Upper lobe of left lung (tissue), 4 donors: ENCODE results near the gene CDK2.

Source experiments
- EP300 ChIP-seq, 4 donors: sonication (generic); formaldehyde crosslinking; IDR thresholded peaks; one replicate each; pipeline ENCODE4 v1.5.1; 2017; ENCODE audit warnings: antibody characterized with exemption in 4 of 4, control low read depth in 2 of 4
- POLR2A ChIP-seq, 4 donors: fragments of 450-650 bp; IDR thresholded peaks; one replicate each; pipeline ENCODE4 v1.5.1; 2016 to 2017; ENCODE audit warnings: antibody characterized with exemption in 4 of 4, mild to moderate bottlenecking in 2 of 4
- POLR2AphosphoS5 ChIP-seq, 2 donors: sonication (generic); formaldehyde crosslinking; IDR thresholded peaks; one replicate each; pipeline ENCODE4 v1.5.1; 2017; ENCODE audit warnings: antibody characterized with exemption in 2 of 2
- TF ChIP-seq, protein P1 (sequence below), 6 experiments: fragments of 450-650 bp in 4 of 6; fragments of 200-600 bp in 2 of 6; sonication (generic) in 2 of 6; IDR thresholded peaks; one replicate each; pipeline ENCODE4 v1.5.1; 2016 to 2019; ENCODE audit warnings: antibody characterized with exemption in 6 of 6

DNA sequence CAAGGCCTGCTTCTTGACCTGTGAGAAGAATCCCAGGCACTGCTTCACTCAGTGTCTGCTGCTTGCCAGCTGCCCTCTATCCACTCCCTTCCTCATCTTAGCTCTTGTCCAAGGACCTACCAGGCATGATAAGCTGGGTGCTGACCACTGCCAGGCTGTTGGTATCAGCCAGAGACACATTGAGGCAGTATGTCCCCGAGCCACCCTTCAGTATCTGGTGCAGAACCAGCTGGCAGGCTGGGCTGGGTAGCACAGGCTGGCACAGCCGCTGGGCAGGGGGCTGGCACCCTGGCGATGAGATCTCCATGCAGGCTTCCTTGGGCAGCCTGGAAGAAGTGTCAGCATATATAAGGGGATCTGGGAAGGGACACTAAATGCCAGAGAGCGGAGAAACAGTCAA lies 11.3 kb upstream of the CDK2 start:
- no peak for TF ChIP-seq POLR2A (IDR thresholded peaks at IDR 0.05)
- TF ChIP-seq, protein P1, sequence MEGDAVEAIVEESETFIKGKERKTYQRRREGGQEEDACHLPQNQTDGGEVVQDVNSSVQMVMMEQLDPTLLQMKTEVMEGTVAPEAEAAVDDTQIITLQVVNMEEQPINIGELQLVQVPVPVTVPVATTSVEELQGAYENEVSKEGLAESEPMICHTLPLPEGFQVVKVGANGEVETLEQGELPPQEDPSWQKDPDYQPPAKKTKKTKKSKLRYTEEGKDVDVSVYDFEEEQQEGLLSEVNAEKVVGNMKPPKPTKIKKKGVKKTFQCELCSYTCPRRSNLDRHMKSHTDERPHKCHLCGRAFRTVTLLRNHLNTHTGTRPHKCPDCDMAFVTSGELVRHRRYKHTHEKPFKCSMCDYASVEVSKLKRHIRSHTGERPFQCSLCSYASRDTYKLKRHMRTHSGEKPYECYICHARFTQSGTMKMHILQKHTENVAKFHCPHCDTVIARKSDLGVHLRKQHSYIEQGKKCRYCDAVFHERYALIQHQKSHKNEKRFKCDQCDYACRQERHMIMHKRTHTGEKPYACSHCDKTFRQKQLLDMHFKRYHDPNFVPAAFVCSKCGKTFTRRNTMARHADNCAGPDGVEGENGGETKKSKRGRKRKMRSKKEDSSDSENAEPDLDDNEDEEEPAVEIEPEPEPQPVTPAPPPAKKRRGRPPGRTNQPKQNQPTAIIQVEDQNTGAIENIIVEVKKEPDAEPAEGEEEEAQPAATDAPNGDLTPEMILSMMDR (IDR thresholded peaks at IDR 0.05) = no peak
- TF ChIP-seq EP300 (IDR thresholded peaks at IDR 0.05) = no peak
- TF ChIP-seq POLR2AphosphoS5 (IDR thresholded peaks at IDR 0.05) = no peak
